Measurements from ENCODE around the gene PTPRM.
"Not testable (repeated sequence)": the region's sequence is repeated elsewhere in the genome, so short reads cannot be mapped to it uniquely, and the experiment has no call there.

PTPRM gene

GRCh38 chr18:7953095-7953958 is 386.2 kb downstream of the PTPRM start:
- Mint-ChIP-seq H3K4me3 (no peak overlapping the region), H3K36me3 (no peaks in the 10 kb centered on the region), H3K9me3 (peaks cover 3% of the 10 kb centered on the region), H3K4me1 (peaks cover 18% of the 10 kb centered on the region), H3K27ac (peak overlapping the region; percentile 55), H3K27me3 (no peaks in the 10 kb centered on the region)
- DNase-seq = no peak
- CTCF ChIA-PET = no interaction called here

GRCh38 chr18:7954238-7954637 is 387.1 kb downstream of the PTPRM start:
- CTCF ChIA-PET = no interaction called here
- Mint-ChIP-seq H3K27ac (no peak overlapping the region), H3K27me3 (no peaks in the 10 kb centered on the region), H3K4me1 (peaks cover 21% of the 10 kb centered on the region), H3K9me3 (peaks cover 3% of the 10 kb centered on the region), H3K36me3 (no peaks in the 10 kb centered on the region), H3K4me3 (no peak overlapping the region)
- no peak for DNase-seq

- Mint-ChIP-seq H3K4me1 (peaks cover 24% of the 10 kb centered on the region), H3K36me3 (no peaks in the 10 kb centered on the region), H3K4me3 (no peak overlapping the region), H3K9me3 (peaks cover 3% of the 10 kb centered on the region), H3K27me3 (no peaks in the 10 kb centered on the region), H3K27ac (no peak overlapping the region)
- CTCF ChIA-PET = interaction anchor here (0.9 kb wide), 1 partner anchor 388 kb away, joined by 3 read pairs; the partner anchor contains the start of gene PTPRM
- DNase-seq = no peak
These were observed 388.1 kb downstream of the PTPRM start for GRCh38 chr18:7955175-7955574.

GRCh38 chr18:7957297-7957696 is 390.2 kb downstream of the PTPRM start:
- Mint-ChIP-seq H3K27me3 (no peaks in the 10 kb centered on the region), H3K27ac (peak overlapping the region; percentile 69), H3K9me3 (peaks cover 3% of the 10 kb centered on the region), H3K4me3 (peak overlapping the region; percentile 11), H3K36me3 (no peaks in the 10 kb centered on the region), H3K4me1 (peaks cover 24% of the 10 kb centered on the region)
- DNase-seq = no peak
- CTCF ChIA-PET = no interaction called here

GRCh38 chr18:7958081-7958896 is 391.2 kb downstream of the PTPRM start:
- Mint-ChIP-seq H3K36me3 (no peaks in the 10 kb centered on the region), H3K27ac (peak overlapping the region; percentile 85)
- CTCF ChIA-PET = no interaction called here

GRCh38 chr18:7958897-7959146 is 391.7 kb downstream of the PTPRM start:
- Mint-ChIP-seq H3K27ac (peak overlapping the region; percentile 85), H3K4me3 (no peak overlapping the region), H3K9me3 (peaks cover 3% of the 10 kb centered on the region), H3K27me3 (no peaks in the 10 kb centered on the region), H3K36me3 (no peaks in the 10 kb centered on the region), H3K4me1 (peaks cover 21% of the 10 kb centered on the region)
- no peak for DNase-seq
- CTCF ChIA-PET = no interaction called here

More at GRCh38 chr18:7958081-7958896, 391.2 kb downstream of the PTPRM start:
- Mint-ChIP-seq H3K4me1 (peaks cover 22% of the 10 kb centered on the region), H3K9me3 (peaks cover 3% of the 10 kb centered on the region), H3K4me3 (no peak overlapping the region), H3K27me3 (no peaks in the 10 kb centered on the region)
- DNase-seq = no peak

- H3K27ac Mint-ChIP-seq, H3K27me3 Mint-ChIP-seq, CTCF ChIA-PET, H3K36me3 Mint-ChIP-seq, H3K4me1 Mint-ChIP-seq, H3K9me3 Mint-ChIP-seq, DNase-seq, H3K4me3 Mint-ChIP-seq: not testable (repeated sequence)
These were observed 399.6 kb downstream of the PTPRM start for GRCh38 chr18:7966682-7967081.

GRCh38 chr18:7974200-7974874 is 407.2 kb downstream of the PTPRM start:
- CTCF ChIA-PET = no interaction called here
- Mint-ChIP-seq H3K9me3 (peaks cover 4% of the 10 kb centered on the region), H3K27ac (no peak overlapping the region), H3K4me3 (no peak overlapping the region), H3K27me3 (no peaks in the 10 kb centered on the region), H3K36me3 (no peaks in the 10 kb centered on the region), H3K4me1 (no peaks in the 10 kb centered on the region)
- DNase-seq = no peak

- Mint-ChIP-seq H3K4me1 (no peaks in the 10 kb centered on the region), H3K27me3 (no peaks in the 10 kb centered on the region), H3K27ac (no peak overlapping the region), H3K36me3 (no peaks in the 10 kb centered on the region), H3K4me3 (no peak overlapping the region), H3K9me3 (peaks cover 6% of the 10 kb centered on the region)
- no peak for DNase-seq
- CTCF ChIA-PET = no interaction called here
These were observed 410.8 kb downstream of the PTPRM start for GRCh38 chr18:7977897-7978296.

GRCh38 chr18:7978834-7979233 is 411.7 kb downstream of the PTPRM start:
- DNase-seq = no peak
- no peaks in the 10 kb centered on the region for H3K36me3 Mint-ChIP-seq
- H3K4me3 Mint-ChIP-seq = no peak overlapping the region
- H3K4me1 Mint-ChIP-seq = no peaks in the 10 kb centered on the region
- H3K27me3 Mint-ChIP-seq = no peaks in the 10 kb centered on the region
- H3K9me3 Mint-ChIP-seq = peaks cover 6% of the 10 kb centered on the region
- CTCF ChIA-PET = no interaction called here
- no peak overlapping the region for H3K27ac Mint-ChIP-seq

- CTCF ChIA-PET = no interaction called here
- Mint-ChIP-seq H3K36me3 (no peaks in the 10 kb centered on the region), H3K9me3 (peaks cover 6% of the 10 kb centered on the region), H3K4me3 (no peak overlapping the region), H3K27me3 (no peaks in the 10 kb centered on the region), H3K27ac (no peak overlapping the region), H3K4me1 (no peaks in the 10 kb centered on the region)
- no peak for DNase-seq
These were observed 412.6 kb downstream of the PTPRM start for GRCh38 chr18:7979714-7980113.

GRCh38 chr18:7980136-7980535 is 413.0 kb downstream of the PTPRM start:
- no peaks in the 10 kb centered on the region for H3K27me3 Mint-ChIP-seq
- H3K36me3 Mint-ChIP-seq = no peaks in the 10 kb centered on the region
- CTCF ChIA-PET = no interaction called here
- H3K9me3 Mint-ChIP-seq = peaks cover 6% of the 10 kb centered on the region
- DNase-seq = no peak
- H3K4me3 Mint-ChIP-seq = no peak overlapping the region
- H3K27ac Mint-ChIP-seq = no peak overlapping the region
- no peaks in the 10 kb centered on the region for H3K4me1 Mint-ChIP-seq

GRCh38 chr18:7980656-7981055 is 413.5 kb downstream of the PTPRM start:
- no peaks in the 10 kb centered on the region for H3K4me1 Mint-ChIP-seq
- CTCF ChIA-PET = no interaction called here

GRCh38 chr18:7982216-7982615 is 415.1 kb downstream of the PTPRM start:
- Mint-ChIP-seq H3K4me1 (no peaks in the 10 kb centered on the region), H3K27me3 (no peaks in the 10 kb centered on the region), H3K27ac (no peak overlapping the region), H3K36me3 (no peaks in the 10 kb centered on the region), H3K9me3 (peaks cover 4% of the 10 kb centered on the region), H3K4me3 (no peak overlapping the region)
- DNase-seq = no peak
- CTCF ChIA-PET = no interaction called here

More at GRCh38 chr18:7980656-7981055, 413.5 kb downstream of the PTPRM start:
- Mint-ChIP-seq H3K36me3 (no peaks in the 10 kb centered on the region), H3K4me3 (no peak overlapping the region), H3K27ac (no peak overlapping the region), H3K9me3 (peaks cover 6% of the 10 kb centered on the region), H3K27me3 (no peaks in the 10 kb centered on the region)
- DNase-seq = no peak
